SK-N-SH (cell line): ENCODE measurements around the gene MSRB2. TPM values are rescaled to one million over a fixed set of nuclear protein-coding genes. Genes with fewer than 3 reads are reported as not detected.

Experiments used
- CTCF ChIA-PET: fragments of 300-600, 350-600 bp; formaldehyde crosslinking; extraction: SDS; loops from one replicate; lab custom pipeline; 2021; lab: Yijun Ruan, JAX
- POLR2A ChIA-PET: fragments of 350-600 bp; sonication (Branson Sonifier 250); formaldehyde crosslinking; extraction: SDS; loops from one replicate; lab custom pipeline; 2020; ENCODE audit warnings: antibody characterized with exemption, inconsistent platforms; lab: Yijun Ruan, JAX
- DNase-seq: peaks from one replicate; pipeline ENCODE4 v3.0.0; 2012
- H2AFZ ChIP-seq: fragments of 200-600 bp; sonication (generic); 2 replicates; pipeline ENCODE4 v1.8.1; 2016; ENCODE audit warnings: antibody characterized with exemption, mild to moderate bottlenecking, low read depth
- H3F3A ChIP-seq: fragments of 200-600 bp; sonication (generic); replicated peaks from 2 replicates; pipeline ENCODE3; 2016; ENCODE audit warnings: antibody characterized with exemption, mild to moderate bottlenecking; ENCODE audit not compliant: insufficient read depth
- H3K27ac ChIP-seq, 2 experiments: fragments of 200-500 bp in 1 of 2; fragments of 200-600 bp in 1 of 2; sonication (Bioruptor generic) in 1 of 2; sonication (generic), shearing (Covaris generic) in 1 of 2; 2 replicates each; pipeline versions ENCODE4 v1.5.1 to v1.6.1; 2014 to 2016; ENCODE audit warnings: low read depth in 2 of 2, inconsistent platforms in 1 of 2, low read length in 1 of 2, mild to moderate bottlenecking in 1 of 2, mixed read lengths in 1 of 2
- H3K27me3 ChIP-seq: fragments of 200-600 bp; sonication (generic), shearing (Covaris generic); 2 replicates; pipeline ENCODE4 v1.6.1; 2016; ENCODE audit warnings: mixed run types; ENCODE audit not compliant: insufficient read depth
- H3K36me3 ChIP-seq, 2 experiments: fragments of 200-500 bp in 1 of 2; fragments of 200-600 bp in 1 of 2; sonication (Bioruptor generic) in 1 of 2; sonication (generic) in 1 of 2; replicated peaks in 1 of 2; 2 replicates each; pipeline versions ENCODE3 to v1.5.1; 2014 to 2016; ENCODE audit warnings: low read length in 1 of 2, mild to moderate bottlenecking in 1 of 2; ENCODE audit not compliant: insufficient read depth in 2 of 2, control insufficient read depth in 1 of 2
- H3K4me1 ChIP-seq, 2 experiments: fragments of 200-500 bp in 1 of 2; fragments of 200-600 bp in 1 of 2; sonication (Bioruptor generic) in 1 of 2; sonication (generic), shearing (Covaris generic) in 1 of 2; 2 replicates each; pipeline versions ENCODE4 v1.5.1 to v1.6.1; 2014 to 2016; ENCODE audit warnings: low read depth in 1 of 2, low read length in 1 of 2, mixed run types in 1 of 2; ENCODE audit not compliant: insufficient read depth in 2 of 2, control insufficient read depth in 1 of 2
- H3K4me2 ChIP-seq: fragments of 200-600 bp; sonication (generic), shearing (Covaris generic); 2 replicates; pipeline ENCODE4 v1.6.1; 2017; ENCODE audit warnings: mixed run types
- H3K4me3 ChIP-seq, 2 experiments: fragments of 200-500 bp in 1 of 2; fragments of 200-600 bp in 1 of 2; sonication (Bioruptor generic) in 1 of 2; sonication (generic), shearing (Covaris generic) in 1 of 2; 2 replicates each; pipeline versions ENCODE4 v1.5.1 to v1.8.1; 2014 to 2016; ENCODE audit warnings: low read depth in 2 of 2, inconsistent platforms in 1 of 2, low read length in 1 of 2, mild to moderate bottlenecking in 1 of 2, mixed read lengths in 1 of 2, moderate library complexity in 1 of 2
- H3K79me2 ChIP-seq: fragments of 200-600 bp; sonication (generic); 2 replicates; pipeline ENCODE4 v1.8.1; 2017; ENCODE audit warnings: mild to moderate bottlenecking; ENCODE audit not compliant: insufficient read depth
- H3K9ac ChIP-seq: fragments of 200-600 bp; sonication (generic); 2 replicates; pipeline ENCODE4 v1.6.1; 2017; ENCODE audit warnings: mixed run types
- H3K9me2 ChIP-seq: fragments of 200-600 bp; sonication (generic); 2 replicates; pipeline ENCODE4 v1.6.1; 2017; ENCODE audit warnings: mixed run types
- H3K9me3 ChIP-seq: fragments of 200-600 bp; sonication (generic); 2 replicates; pipeline ENCODE4 v1.6.1; 2017; ENCODE audit warnings: mixed run types, mild to moderate bottlenecking, moderate library complexity
- H4K20me1 ChIP-seq: fragments of 200-600 bp; sonication (generic); 2 replicates; pipeline ENCODE4 v1.6.1; 2017; ENCODE audit warnings: mild to moderate bottlenecking, mixed run types; ENCODE audit not compliant: insufficient read depth
- CHD2 ChIP-seq: fragments of 150-350 bp; IDR thresholded peaks from 2 replicates; pipeline ENCODE4 v1.6.1; 2018; ENCODE audit warnings: low read length; ENCODE audit not compliant: partially characterized antibody
- ELF1 ChIP-seq: IDR thresholded peaks from 2 replicates; pipeline ENCODE4 v1.4.0; 2012
- EP300 ChIP-seq, 2 experiments: IDR thresholded peaks; 2 replicates each; pipeline versions ENCODE4 v1.4.0 to v1.6.1; 2012; ENCODE audit warnings: borderline replicate concordance in 1 of 2, low read depth in 1 of 2, low read length in 1 of 2
- EZH2phosphoT487 ChIP-seq: fragments of 200-600 bp; sonication (generic); IDR thresholded peaks from 2 replicates; pipeline ENCODE4 v1.6.1; 2017; ENCODE audit warnings: low read depth, mixed run types, mild to moderate bottlenecking, antibody characterized with exemption, moderate library complexity, borderline replicate concordance
- FOSL2 ChIP-seq: IDR thresholded peaks from 2 replicates; pipeline ENCODE4 v1.4.0; 2012; ENCODE audit warnings: low read depth, mild to moderate bottlenecking, moderate library complexity, borderline replicate concordance
- FOXJ3 ChIP-seq: sonication (generic); formaldehyde crosslinking; IDR thresholded peaks from 2 replicates; pipeline ENCODE4 v1.5.1; 2020; ENCODE audit warnings: mild to moderate bottlenecking, missing genetic modification reagents
- FOXM1 ChIP-seq: IDR thresholded peaks from 2 replicates; pipeline ENCODE4 v1.4.0; 2012; ENCODE audit warnings: low read depth, mild to moderate bottlenecking
- IRF3 ChIP-seq: fragments of 150-350 bp; IDR thresholded peaks from 2 replicates; pipeline ENCODE4 v1.6.1; 2016; ENCODE audit warnings: mild to moderate bottlenecking, low read depth, low read length
- JUND ChIP-seq: IDR thresholded peaks from 2 replicates; pipeline ENCODE4 v1.4.0; 2012
- MAX ChIP-seq: IDR thresholded peaks from 2 replicates; pipeline ENCODE4 v1.4.0; 2012; ENCODE audit warnings: low read depth
- MEF2A ChIP-seq: IDR thresholded peaks from 2 replicates; pipeline ENCODE4 v1.4.0; 2012; ENCODE audit warnings: low read depth, borderline replicate concordance
- PBX3 ChIP-seq: IDR thresholded peaks from 2 replicates; pipeline ENCODE4; 2012
- RAD21 ChIP-seq: IDR thresholded peaks from 2 replicates; pipeline ENCODE4 v1.6.1; 2012; ENCODE audit warnings: mild to moderate bottlenecking, low read length
- RCOR1 ChIP-seq: fragments of 150-350 bp; IDR thresholded peaks from 2 replicates; pipeline ENCODE4 v1.6.1; 2017; ENCODE audit warnings: antibody characterized with exemption, low read length
- RFX5 ChIP-seq: IDR thresholded peaks from 2 replicates; pipeline ENCODE4 v1.6.1; 2012; ENCODE audit warnings: mild to moderate bottlenecking, improper control_type of control experiment, low read length
- TAF1 ChIP-seq: IDR thresholded peaks from 2 replicates; pipeline ENCODE4 v1.6.1; 2012; ENCODE audit warnings: low read depth, mild to moderate bottlenecking, low read length, moderate library complexity, borderline replicate concordance
- TCF12 ChIP-seq: IDR thresholded peaks from 2 replicates; pipeline ENCODE4 v1.4.0; 2012
- TEAD4 ChIP-seq: IDR thresholded peaks from 2 replicates; pipeline ENCODE4 v1.4.0; 2012; ENCODE audit warnings: mild to moderate bottlenecking, borderline replicate concordance; ENCODE audit not compliant: insufficient read depth
- USF1 ChIP-seq: IDR thresholded peaks from 2 replicates; pipeline ENCODE4 v1.4.0; 2012; ENCODE audit warnings: low read depth, borderline replicate concordance
- ZBTB33 ChIP-seq: IDR thresholded peaks from 2 replicates; pipeline ENCODE4 v1.4.0; 2012; ENCODE audit warnings: low read depth, borderline replicate concordance
- WGBS: methylation state at CpG from one replicate; pipeline ENCODE4 v1.1.6; 2017; ENCODE audit warnings: low lambda C conversion rate; 5-methylcytosine and 5-hydroxymethylcytosine counted together
- polyA plus RNA-seq, 3 experiments: library from polyadenylated mRNA; depleted of rRNA; stranded (reverse); fragments of >200 nt; gene quantifications; 2 replicates each; pipeline ENCODE4 v1.2.3, GENCODE V29; 2012

MSRB2 gene
- polyA plus RNA-seq, 1 of the 3 experiments (the other 2 are of a cell fraction): 44.0 TPM

GRCh38 chr10:23100331-23101030 lies 5.1 kb downstream of the MSRB2 start:
- Histone ChIP-seq H3K27ac (no peak overlapping the region), H2AFZ (no peak overlapping the region)
- WGBS: 95% methylated on average over 6 of the region's 6 CpGs

More at GRCh38 chr10:23100331-23101030, 5.1 kb downstream of the MSRB2 start:
- DNase-seq: no peak
- Histone ChIP-seq H3K4me3 (no peak overlapping the region), H3K79me2 (peaks cover 38% of the 10 kb centered on the region), H3K4me1 (peaks cover 4 to 13% of the 10 kb centered on the region in 2 experiments; a peak in 3 of 4 replicates), H3K4me2 (no peak overlapping the region), H3K9ac (no peak overlapping the region), H3K9me2 (no peaks in the 10 kb centered on the region), H3K9me3 (no peaks in the 10 kb centered on the region), H3F3A (no peaks in the 10 kb centered on the region), H3K27me3 (no peaks in the 10 kb centered on the region), H4K20me1 (no peaks in the 10 kb centered on the region), H3K36me3 (peaks cover 0 to 14% of the 10 kb centered on the region in 2 experiments)
- CTCF ChIA-PET: interaction anchor here (0.6 to 1.6 kb wide), 3 partner anchors 9 to 58 kb away, joined by 3 to 4 read pairs (median 4); no protein-coding TSS in a partner anchor
- no peak for TF ChIP-seq RFX5
- TF ChIP-seq EZH2phosphoT487: no peak
- no peak for TF ChIP-seq CHD2
- TF ChIP-seq FOXJ3 (CRISPR knock-in tag): no peak
- TF ChIP-seq ELF1: no peak
- no peak for TF ChIP-seq EP300 (IDR thresholded peaks at IDR 0.05; ENCODE audit: borderline replicate concordance in 1 of 2, low read depth in 1 of 2, low read length in 1 of 2)
- no peak for TF ChIP-seq FOXM1
- no peak for TF ChIP-seq PBX3
- TF ChIP-seq ZBTB33: no peak
- no peak for TF ChIP-seq JUND
- no peak for TF ChIP-seq TAF1
- TF ChIP-seq USF1: no peak
- no peak for TF ChIP-seq MEF2A
- no peak for TF ChIP-seq IRF3
- no peak for TF ChIP-seq RAD21
- no peak for TF ChIP-seq FOSL2
- no peak for TF ChIP-seq TEAD4
- no peak for TF ChIP-seq MAX
- no peak for TF ChIP-seq TCF12
- TF ChIP-seq RCOR1: no peak
- POLR2A ChIA-PET: no interaction called here
